DMS53 (cell line): ENCODE measurements around the gene SLC35F1.

Source experiments
- DNase-seq: peaks from one replicate; lab custom pipeline; 2025; lab: John Stamatoyannopoulos, UW

The SLC35F1 gene

DNA sequence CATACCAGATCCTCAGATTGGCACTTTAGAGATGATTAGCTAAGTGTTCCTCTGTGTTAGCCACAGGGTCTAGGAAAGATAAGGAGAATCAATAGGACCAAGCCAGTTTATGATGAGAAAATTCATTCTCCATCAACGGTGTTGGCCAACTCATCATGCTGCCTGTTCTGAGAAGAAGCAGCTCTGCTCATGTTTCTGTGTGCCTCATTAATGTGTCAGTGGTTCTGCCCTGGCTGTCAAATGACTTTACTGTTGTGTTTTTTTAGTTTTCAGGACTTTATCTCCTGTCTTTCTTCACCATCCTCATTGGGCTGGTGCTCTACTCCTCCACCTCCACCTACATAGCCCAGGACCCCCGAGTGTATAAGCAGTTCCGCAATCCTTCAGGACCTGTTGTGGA lies 406.7 kb downstream of the SLC35F1 start:
- no peak for DNase-seq

DNA sequence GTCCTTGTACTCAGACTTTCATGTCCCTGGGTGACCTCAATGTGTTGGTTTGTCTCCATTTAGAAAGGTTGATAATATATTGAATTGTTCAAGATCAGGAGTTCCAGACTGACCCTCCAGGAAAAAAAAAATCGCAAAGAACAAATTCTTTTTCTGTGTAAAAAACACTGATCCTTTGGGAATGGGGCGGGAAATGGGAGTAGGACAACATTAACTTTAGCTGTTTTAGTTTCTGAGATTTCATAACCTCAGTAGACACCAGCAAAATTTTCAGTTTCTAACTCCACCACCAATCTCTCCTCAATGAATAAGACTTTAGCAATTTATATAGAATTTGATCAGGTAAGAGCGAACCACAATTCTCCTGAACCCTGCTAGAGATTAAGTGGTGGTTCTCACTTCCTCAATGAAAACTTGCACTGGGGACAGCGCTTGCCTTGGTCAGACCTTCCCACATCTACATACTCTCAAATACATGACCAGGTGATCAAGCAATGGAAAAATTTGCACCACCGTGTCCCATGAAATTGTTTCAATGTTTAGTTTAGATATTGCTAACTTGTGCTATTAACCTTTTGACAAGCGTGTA lies 409.8 kb downstream of the SLC35F1 start:
- no peak for DNase-seq

DNA sequence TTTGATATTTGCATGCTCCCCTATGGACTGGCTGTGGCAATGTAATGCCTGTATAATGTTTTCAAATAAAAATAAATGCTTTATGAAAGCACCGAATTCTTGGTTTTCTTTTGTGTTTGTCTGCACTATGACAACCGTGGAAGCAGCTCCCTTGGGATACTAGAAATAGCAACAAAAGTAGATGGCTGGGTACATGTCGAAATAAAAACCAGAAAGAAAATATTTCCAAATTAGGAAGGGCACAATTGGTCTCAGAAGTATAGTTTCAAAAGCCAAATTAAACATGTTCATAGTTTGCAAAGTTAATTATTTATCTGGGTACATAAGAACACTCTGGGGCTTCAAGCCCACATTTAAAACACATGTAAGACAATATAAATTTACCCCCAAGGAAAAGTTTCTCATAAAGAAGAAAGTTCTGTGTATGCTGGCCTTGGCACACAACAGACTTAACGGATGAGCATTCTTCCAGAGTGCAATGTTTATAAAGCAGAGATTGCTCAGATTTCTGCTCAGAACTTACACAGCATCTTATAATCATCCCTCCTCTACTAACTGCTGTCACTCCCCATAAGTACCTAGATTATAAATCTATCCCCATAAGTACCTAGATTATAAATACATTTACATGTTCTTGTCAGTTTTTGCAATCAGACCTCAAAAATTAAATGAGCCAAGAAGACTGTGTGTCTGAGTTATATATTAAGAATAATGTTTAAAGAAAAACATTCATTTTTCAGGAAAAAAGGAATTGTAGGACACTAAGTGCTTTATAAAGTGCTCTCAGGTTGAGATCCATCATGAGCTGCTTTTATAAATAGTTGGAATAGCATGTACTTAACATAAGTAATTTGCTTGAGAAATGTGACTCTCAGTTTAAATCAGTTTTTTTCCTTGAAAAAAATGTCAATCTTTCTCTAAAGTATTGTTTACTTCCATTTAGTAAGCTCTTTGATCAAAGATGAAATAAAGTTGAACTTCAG lies 410.8 kb downstream of the SLC35F1 start:
- DNase-seq, result no peak

DNA sequence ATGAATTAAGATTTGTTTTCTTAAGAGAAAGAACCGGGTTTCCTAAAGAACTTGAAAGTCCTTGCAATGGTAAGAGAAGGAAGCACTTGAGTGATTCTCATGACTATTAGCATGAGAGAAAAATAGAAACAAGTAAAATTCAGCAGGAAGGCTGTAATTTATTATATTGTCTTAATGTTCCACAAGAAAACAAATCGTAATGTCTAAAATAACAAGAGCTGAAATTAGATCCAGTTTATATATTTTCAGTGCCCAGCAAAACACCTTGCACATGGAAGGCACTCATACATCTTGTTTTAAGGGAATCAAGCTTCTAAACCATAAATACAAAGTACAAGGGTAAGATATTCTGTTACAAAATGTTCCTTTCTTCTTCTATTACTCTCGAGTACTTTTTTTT lies 411.6 kb downstream of the SLC35F1 start:
- DNase-seq, result no peak

DNA sequence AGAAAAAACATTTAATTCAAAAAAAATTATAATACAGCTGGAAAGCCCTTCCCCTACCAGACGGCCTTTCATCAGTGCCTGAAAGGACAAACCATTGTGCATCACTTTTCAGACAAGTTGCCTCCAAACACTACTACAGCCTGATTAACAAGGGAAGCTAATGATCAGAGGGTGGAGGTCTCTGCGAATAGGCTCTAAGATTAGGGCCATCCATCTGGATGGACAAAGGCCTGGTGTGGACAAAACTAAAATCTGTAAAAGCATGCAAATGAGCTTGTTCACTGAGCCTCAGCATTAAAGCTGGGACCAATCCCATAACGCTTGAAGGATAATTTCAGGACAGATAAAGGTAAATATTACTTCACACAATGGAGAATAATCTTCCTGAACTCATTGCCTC lies 412.4 kb downstream of the SLC35F1 start:
- no peak for DNase-seq

DNA sequence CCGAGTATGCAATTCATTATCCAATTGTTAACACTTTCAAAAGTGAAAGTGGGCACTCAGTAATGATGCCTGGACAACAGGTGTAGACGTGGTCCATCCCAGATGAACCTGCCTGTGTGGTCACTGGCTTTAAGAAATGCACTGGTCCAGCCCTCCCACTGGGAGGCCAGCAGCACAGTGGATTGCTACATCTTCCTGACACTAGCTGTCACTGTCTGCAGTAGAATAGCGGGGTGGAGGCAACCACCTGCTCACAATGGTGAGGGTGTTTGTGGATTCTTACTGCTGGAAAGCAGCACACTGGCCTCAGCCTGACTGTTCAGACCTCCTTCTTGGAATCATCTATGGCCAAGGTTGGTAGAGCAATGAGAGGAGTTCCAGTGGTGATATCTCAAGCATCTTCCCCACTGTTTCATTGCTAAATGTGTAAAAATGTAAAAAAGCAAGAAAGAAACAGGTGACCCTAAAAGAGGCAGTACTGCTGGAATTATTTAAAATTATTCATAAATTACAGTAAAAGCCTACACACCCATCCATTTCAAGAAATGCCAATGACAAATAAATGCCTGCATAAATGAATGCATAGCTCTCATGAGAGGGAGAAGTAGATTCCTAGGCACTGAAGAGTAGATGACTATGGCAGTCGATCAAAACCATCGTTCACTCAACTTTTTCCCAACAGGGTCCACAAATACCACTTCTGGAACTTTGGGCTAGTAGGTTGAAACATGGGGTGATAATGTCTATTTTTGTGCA lies 413.0 kb downstream of the SLC35F1 start:
- DNase-seq, result peak; percentile 69

DNA sequence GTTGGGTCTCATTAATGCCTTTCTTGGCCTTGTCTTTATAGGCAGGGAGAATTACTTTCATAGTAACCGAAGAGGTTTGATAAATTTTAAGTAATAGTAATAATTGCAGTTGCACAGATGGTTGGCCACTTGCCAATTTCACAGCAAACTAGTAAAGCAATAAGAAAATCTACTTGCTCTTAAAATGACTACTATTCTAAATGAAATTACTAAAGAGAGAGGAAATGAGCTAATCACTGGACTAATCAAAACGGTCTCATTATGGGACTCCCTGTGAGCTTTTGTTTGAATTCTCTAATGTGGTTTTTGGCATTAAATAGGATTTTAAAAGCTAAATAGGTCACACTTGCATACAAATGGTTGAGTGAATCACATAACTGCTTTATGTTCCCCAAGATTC lies 413.6 kb downstream of the SLC35F1 start:
- no peak for DNase-seq

DNA sequence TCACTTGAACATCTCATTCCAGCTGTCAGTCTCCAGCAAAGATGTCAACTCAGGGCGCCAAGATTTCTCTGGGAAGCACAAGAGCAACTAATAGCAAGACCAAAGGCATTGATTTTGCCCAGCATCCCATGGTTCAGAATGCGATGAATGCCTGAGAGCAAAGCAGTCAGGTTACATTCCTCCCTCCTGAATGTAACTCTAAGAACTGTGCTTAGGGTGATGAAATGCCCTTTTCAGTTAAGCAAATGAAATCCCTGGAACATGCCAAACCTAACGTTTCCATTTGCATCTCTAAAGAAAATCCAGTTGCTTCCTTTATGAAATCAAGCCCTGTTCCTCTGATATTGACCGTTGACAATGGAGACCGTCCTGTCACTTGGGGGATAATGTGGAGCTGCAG lies 417.1 kb downstream of the SLC35F1 start:
- DNase-seq, result no peak

DNA sequence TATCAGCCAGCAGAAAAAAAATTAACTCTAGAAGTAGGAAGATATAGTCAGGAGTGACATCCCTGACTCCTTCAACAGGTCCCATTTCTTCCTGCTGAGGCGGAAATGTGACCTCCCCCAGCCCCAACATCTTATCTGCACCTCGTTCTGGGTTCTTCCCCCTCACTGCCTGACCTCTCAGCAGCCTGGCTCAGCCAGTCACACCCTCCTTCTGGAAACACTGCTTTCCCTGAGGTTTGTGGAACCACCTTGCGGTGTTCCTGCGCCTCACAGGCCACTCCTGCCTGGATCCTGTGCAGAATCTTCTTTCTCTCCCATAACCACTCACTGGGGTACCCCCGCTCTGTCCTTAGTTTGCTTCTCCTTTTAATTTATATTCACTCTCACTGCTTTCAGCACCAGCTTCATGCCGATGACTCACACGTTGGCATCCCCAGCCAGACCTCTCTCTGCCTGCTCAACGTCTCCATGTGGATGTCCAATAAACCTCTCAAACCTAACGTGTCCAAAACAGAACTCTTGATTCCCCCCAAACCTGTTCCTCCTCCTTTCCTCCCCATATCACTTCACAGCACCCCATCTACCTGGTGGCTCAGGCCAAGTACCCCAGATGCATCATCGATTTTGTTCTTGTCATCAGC lies 418.3 kb downstream of the SLC35F1 start:
- no peak for DNase-seq

DNA sequence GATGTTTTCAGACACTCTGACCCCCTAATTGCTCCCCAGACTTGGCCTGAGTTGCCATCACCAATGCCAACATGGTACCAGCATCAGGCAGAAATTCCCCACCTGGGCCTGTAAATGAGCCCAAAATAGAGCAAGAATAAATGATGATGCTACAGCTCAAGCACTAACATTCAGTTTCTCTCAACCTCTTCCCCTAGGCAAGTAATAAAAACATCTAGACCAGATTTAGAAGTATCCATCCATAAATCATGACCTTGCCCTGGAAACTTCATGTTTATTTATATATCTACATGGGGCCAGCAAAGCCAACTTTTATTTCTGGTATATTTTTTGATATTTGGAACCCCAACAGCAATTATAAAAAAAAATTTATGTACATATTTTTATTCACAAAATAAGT lies 419.6 kb downstream of the SLC35F1 start:
- no peak for DNase-seq

DNA sequence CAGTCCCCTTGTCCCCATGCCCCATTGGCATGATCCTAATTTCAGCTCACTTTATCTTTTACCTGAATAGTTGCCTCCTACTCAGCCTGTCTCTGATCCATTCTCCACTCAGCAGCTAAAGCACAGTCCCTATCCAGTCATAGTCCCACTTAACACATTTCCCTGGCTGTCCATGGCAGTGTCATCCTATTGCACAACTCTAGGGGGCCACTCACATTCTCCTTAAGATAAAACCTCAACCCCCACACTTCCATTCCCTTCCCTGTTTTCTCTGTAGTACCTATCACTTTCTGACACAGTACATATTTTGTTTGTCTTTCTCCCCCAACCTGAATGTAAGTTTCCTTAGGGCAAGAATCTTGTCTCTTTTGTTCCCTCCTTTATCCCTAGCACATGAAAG lies 420.2 kb downstream of the SLC35F1 start:
- DNase-seq, result no peak

DNA sequence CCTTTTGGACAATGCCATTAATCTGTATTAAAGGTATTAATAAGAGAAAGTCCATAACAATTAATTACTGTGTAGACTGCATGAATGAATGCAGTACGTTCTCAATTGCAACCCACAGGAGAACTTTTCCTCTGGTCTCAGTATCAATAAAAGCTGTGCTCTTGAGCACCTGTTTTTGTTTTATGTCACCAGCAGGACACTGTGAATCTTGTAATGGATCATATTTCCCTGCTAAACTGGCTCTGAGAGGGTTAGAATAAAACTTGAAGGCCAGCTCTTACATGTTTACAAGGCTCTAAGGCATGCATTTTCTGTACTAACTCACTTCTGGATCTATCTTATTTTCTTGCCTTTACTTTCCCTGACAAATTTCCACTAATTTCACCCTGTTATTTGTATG lies 426.7 kb downstream of the SLC35F1 start:
- DNase-seq, result peak; percentile 12

DNA sequence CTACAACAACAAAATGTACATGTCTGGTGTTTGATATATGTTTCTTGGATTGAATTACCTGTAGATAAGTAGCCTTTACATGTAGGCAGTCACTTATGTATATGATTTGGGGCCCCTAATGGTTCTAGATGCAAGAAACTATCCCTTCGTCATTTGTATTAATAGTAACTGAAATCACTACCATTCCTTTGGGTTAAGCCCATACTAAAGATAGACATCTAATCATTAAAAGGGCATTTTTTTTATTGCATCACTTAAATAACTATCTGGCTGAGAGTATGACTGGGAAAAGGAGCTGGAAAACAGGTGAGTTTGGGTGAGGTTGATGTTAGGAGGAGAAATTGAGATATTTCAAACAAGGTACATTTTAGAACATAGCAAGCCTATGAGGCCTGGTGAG lies 427.6 kb downstream of the SLC35F1 start:
- DNase-seq, result no peak

DNA sequence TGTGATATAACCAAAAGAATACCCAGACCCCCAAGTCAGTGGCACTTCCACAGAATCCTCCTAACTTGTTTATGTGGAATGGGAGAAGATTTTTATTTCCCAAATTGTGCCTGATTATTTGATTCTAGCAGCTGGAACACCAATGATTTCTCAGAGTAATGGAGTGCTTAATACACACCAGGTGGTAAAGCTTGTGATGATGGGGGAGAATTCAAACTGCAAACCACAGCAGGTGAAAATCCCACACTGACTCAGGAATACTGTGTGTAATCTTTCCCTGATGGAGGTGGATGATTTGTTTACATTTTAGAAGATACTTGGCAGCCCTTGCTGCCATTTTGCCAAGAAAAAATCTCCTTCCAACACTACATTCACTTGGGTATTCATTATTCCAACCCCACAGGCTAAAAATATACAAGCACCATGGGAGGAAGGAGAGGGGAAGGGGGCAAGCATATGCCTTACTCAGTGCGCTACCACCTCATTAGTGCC lies 428.3 kb downstream of the SLC35F1 start:
- DNase-seq, result peak; percentile 43

DNA sequence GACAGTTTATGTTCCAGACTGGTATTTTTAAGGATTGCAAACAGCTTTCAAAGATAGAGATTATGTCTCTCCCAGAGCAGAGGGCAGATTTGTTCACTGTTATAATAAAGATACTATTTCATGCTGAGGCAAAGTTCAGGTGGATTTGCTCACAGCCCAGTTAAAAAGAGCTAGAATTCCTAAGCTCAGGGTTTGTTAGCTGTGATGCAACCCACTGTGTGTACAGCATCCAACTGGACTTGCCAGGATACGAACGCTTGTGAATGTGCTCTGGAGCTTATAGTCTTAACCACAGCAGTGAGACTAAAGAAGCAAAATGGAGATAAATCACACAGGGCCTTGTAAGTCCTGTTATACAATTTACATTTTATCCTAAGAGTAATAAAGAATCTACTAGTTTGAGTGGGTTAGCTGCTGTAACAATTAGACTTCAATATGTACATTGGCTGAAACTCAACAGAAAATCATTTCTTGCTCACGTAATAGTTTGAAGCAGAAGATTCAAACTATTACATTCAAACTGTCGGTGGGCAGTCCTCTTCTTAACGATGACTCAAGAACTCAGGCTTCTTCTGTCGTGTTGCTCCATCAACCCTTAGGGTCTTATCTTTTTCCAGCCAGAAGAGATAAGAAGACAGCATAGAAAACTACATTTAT lies 437.1 kb downstream of the SLC35F1 start:
- no peak for DNase-seq

DNA sequence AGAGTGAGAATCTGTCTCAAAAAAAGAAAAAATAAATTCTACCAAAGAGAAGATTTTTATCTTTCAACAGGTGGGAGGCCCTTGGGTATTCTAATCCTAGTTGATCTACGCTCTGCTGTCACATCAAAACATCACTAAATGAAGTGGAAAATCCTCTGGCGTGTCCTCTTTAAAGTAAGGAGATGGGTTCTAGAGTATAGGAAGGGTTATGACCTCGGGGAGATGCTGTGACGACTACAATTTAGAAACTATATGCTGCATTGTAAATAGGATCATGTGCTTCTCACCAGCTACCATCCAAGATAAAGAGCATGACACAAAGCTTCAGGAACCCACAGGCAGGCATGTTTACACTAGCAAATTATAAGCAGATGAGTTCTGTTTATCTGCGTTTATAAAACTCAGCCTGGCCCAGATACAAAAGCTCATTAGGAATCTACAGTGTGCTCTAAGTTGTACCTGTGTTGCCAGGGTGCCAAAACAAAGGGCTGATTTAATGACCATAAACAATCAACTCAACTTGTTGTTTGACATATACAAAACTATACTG lies 443.9 kb downstream of the SLC35F1 start:
- no peak for DNase-seq

DNA sequence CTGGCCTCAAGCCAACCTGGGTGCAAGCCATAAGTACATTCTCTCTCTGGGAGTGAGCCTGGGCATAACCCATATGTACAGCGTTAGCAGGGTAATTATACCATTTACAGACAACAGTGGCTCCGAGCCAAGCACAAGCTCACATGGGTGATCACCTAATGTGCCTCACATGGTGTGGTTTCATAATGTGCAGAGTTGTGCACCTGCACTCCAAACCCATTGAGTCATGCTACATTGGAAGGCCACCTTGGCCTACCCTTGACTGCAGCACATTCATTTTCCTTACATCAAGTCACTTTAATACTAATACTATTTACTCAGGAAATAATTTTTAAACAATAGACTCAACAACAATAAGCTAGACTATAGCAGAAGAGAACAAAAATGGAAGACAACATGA lies 446.5 kb downstream of the SLC35F1 start:
- DNase-seq, result peak; percentile 4

DNA sequence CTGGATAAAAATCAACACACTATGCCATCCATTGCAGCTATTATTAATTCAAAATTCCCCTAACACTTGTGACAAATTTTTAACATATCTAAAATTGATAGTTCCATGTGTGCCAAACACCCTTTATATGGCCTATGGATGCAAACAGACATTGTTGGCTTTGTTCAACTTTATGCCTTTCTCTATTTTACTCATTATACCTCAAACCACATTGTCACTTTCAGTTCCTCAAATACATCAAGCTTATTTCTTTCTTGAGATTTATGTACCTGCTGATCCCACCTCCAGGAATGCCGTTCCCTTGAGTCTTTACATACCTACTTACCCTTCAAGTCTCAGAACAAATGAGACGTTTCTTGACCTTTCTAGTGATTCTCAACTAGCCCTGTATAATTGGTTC lies 447.6 kb downstream of the SLC35F1 start:
- DNase-seq, result no peak

DNA sequence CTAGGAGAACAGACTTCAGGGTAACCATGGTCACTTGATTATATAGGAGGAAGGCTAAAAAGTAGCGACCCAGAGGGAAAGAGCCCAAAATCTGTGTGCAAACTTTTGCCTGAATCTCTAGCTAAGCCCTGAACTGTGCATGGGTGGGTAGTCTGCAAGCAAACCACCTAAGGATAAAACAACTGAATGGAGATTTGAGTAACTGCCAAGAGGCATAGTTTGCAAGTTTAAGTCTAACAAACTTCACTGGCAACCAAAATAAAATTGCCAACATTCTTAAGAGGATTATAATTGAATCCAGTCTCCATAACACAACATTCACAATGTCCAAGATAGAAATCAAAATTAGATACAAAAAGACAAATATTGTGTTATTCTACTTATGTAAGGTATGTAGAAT lies 449.0 kb downstream of the SLC35F1 start:
- DNase-seq, result no peak

DNA sequence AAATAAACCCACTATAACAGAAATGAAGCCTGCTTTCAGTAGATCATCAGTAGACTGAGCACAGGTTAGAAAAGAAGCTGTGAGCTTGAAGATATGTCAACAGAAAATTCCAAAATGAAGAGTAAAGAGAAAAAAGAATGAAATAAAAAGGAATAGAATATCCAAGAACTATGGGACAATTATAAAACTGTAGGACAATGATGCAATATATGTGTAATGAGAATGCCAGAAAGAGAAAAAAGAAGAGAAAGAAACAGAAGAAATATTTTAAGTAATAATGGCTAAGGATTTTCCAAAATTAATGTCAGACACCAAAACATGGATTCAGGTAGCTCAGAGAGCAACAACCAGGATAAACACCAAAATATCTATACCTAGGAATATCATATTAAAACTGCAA lies 449.6 kb downstream of the SLC35F1 start:
- no peak for DNase-seq
